HepG2 (cell line): Measurements from ENCODE around the gene DPEP3. TPM values are rescaled to one million over a fixed set of nuclear protein-coding genes. Genes with fewer than 3 reads are reported as not detected.
A peak's percentile ranks its signal among the peaks of the same experiment; 100 is the strongest.

Source experiments
- CEBPZ ChIP-seq: IDR thresholded peaks from 2 replicates; pipeline ENCODE4 v1.6.1; 2012; ENCODE audit warnings: low read length, improper control_type of control experiment
- ESRRA ChIP-seq: sonication (generic); formaldehyde crosslinking; IDR thresholded peaks from 2 replicates; pipeline ENCODE4 v1.5.1; 2020; ENCODE audit warnings: mild to moderate bottlenecking, low read depth, missing genetic modification reagents
- HIC2 ChIP-seq: sonication (generic); formaldehyde crosslinking; IDR thresholded peaks from 2 replicates; pipeline ENCODE4 v1.9.0; 2022; ENCODE audit warnings: low read depth, missing genetic modification reagents
- KLF12 ChIP-seq: sonication (generic); formaldehyde crosslinking; IDR thresholded peaks from 2 replicates; pipeline ENCODE4 v1.4.0; 2020; ENCODE audit warnings: missing genetic modification reagents, borderline replicate concordance
- MBD4 ChIP-seq: IDR thresholded peaks from 2 replicates; pipeline ENCODE4 v1.6.1; 2012; ENCODE audit warnings: low read length, inconsistent platforms, borderline replicate concordance
- NR2F6 ChIP-seq, 2 experiments: IDR thresholded peaks; 2 replicates each; pipeline ENCODE4 v1.6.1; 2016; ENCODE audit warnings: antibody characterized with exemption in 1 of 2, mild to moderate bottlenecking in 1 of 2
- RXRA ChIP-seq: sonication (generic); formaldehyde crosslinking; IDR thresholded peaks from 2 replicates; pipeline ENCODE4 v1.5.1; 2020; ENCODE audit warnings: missing genetic modification reagents
- SMAD1 ChIP-seq: sonication (generic); formaldehyde crosslinking; IDR thresholded peaks from 2 replicates; pipeline ENCODE4 v1.4.0; 2020; ENCODE audit warnings: missing genetic modification reagents, low read depth, mild to moderate bottlenecking, borderline replicate concordance
- ZNF318 ChIP-seq: sonication (generic); formaldehyde crosslinking; IDR thresholded peaks from 2 replicates; pipeline ENCODE4 v1.4.0; 2020; ENCODE audit warnings: mild to moderate bottlenecking, missing genetic modification reagents
- ZNF337 ChIP-seq: sonication (generic); formaldehyde crosslinking; IDR thresholded peaks from 2 replicates; pipeline ENCODE4 v1.5.1; 2020; ENCODE audit warnings: missing genetic modification reagents, low read depth, mild to moderate bottlenecking, borderline replicate concordance
- ZNF484 ChIP-seq: sonication (generic); formaldehyde crosslinking; IDR thresholded peaks from 2 replicates; pipeline ENCODE4 v1.5.1; 2020; ENCODE audit warnings: mild to moderate bottlenecking, low read depth, missing genetic modification reagents, borderline replicate concordance
- ZNF572 ChIP-seq: sonication (generic); formaldehyde crosslinking; IDR thresholded peaks from 2 replicates; pipeline ENCODE4 v1.5.1; 2020; ENCODE audit warnings: mild to moderate bottlenecking, missing genetic modification reagents
- ZNF790 ChIP-seq: sonication (generic); formaldehyde crosslinking; IDR thresholded peaks from 2 replicates; pipeline ENCODE4 v1.8.0; 2022; ENCODE audit warnings: missing genetic modification reagents, mild to moderate bottlenecking, borderline replicate concordance
- ZNF891 ChIP-seq: sonication (generic); formaldehyde crosslinking; IDR thresholded peaks from 2 replicates; pipeline ENCODE4 v1.5.0; 2020; ENCODE audit warnings: mild to moderate bottlenecking, missing genetic modification reagents
- polyA plus RNA-seq, 8 experiments: library from polyadenylated mRNA; depleted of rRNA in 3 of 8; stranded (reverse) in 7 of 8; unstranded in 1 of 8; fragments of >200 nt; fragmentation: Illumina TruSeq in 4 of 8; extraction: Trizol in 4 of 8; gene quantifications; 2 replicates each; pipeline versions ENCODE4 v1.2.1 to v1.2.3, GENCODE V29; 2011 to 2016; ENCODE audit warnings: low read depth in 4 of 8, missing spikeins in 1 of 8, mixed read lengths in 1 of 8; ENCODE audit not compliant: insufficient read depth in 1 of 8
- total RNA-seq, 5 experiments: library from RNA; depleted of rRNA; stranded (reverse); fragments of >200 nt; fragmentation: Illumina TruSeq; extraction: Trizol; gene quantifications; 2 replicates each; pipeline ENCODE4 v1.2.3, GENCODE V29; 2016; ENCODE audit warnings: low read depth in 1 of 5

DPEP3 gene
- total and polyA plus RNA-seq, 2 of the 13 experiments (the other 11 are each of a cell fraction or from before 2014, with no cell fraction given), result not detected

- TF ChIP-seq ZNF484 (CRISPR knock-in tag) (no peak), SMAD1 (CRISPR knock-in tag) (no peak), RXRA (CRISPR knock-in tag) (0 out of 2 replicates have a peak, but pooled peaks have one; percentile 48), HIC2 (CRISPR knock-in tag) (peak; percentile 52; the same call in 1 of the 2 replicates), NR2F6 (IDR thresholded peaks at IDR 0.05) (no peak), NR2F6 (CRISPR knock-in tag; IDR thresholded peaks at IDR 0.05) (peak; percentile 54), MBD4 (no peak), ZNF572 (CRISPR knock-in tag) (0 out of 2 replicates have a peak, but pooled peaks have one; percentile 31), ZNF891 (0 out of 2 replicates have a peak, but pooled peaks have one; percentile 37), CEBPZ (no peak), ESRRA (no peak), ZNF790 (CRISPR knock-in tag) (no peak), ZNF318 (CRISPR knock-in tag) (no peak), KLF12 (CRISPR knock-in tag) (0 out of 2 replicates have a peak, but pooled peaks have one; percentile 15), ZNF337 (CRISPR knock-in tag) (no peak)
These were observed 38.1 kb downstream of the DPEP3 start (continued) for GRCh38 chr16:67942200-67942509.
